ENCODE measurements around the gene MCF2L.

MCF2L gene

GRCh38 chr13:113102727-113103126, 133.7 kb downstream of the MCF2L start:
- Histone ChIP-seq H3K4me3 (ENCODE audit: low read length in 2 of 2) (no peak overlapping the region), H2BK15ac (ENCODE audit: low read length) (no peak overlapping the region), H2BK5ac (ENCODE audit: low read length) (no peak overlapping the region), H2AK5ac (ENCODE audit: low read depth, low read length) (no peak overlapping the region), H3K14ac (ENCODE audit: low read length) (no peak overlapping the region), H3K9me3 (replicated peaks in 1 of 2; ENCODE audit: control insufficient read depth in 2 of 2, insufficient read depth in 1 of 2, low read depth in 1 of 2, low read length in 2 of 2) (peaks cover 0 to 7% of the 10 kb centered on the region in 2 donors), H3K4me1 (ENCODE audit: control insufficient read depth in 2 of 2, insufficient read depth in 1 of 2, low read depth in 1 of 2, low read length in 2 of 2) (peaks cover 2 to 6% of the 10 kb centered on the region in 2 donors), H2AFZ (ENCODE audit: low read length) (no peak overlapping the region), H3K79me1 (ENCODE audit: low read depth, low read length) (no peaks in the 10 kb centered on the region), H4K91ac (ENCODE audit: low read depth, low read length, poor library complexity) (no peak overlapping the region), H2BK12ac (ENCODE audit: low read length) (no peak overlapping the region), H2BK120ac (ENCODE audit: low read depth, low read length) (no peak overlapping the region), H3K27ac (replicated peaks; ENCODE audit: low read length) (no peak overlapping the region), H3K9ac (ENCODE audit: low read depth, low read length, poor library complexity) (no peak overlapping the region), H3K4me2 (ENCODE audit: insufficient read depth, low read length, poor library complexity, severe bottlenecking) (no peak overlapping the region), H3K27me3 (ENCODE audit: control insufficient read depth in 3 of 3, insufficient read depth in 3 of 3, low read depth in 1 of 3, low read length in 3 of 3) (no peaks in the 10 kb centered on the region), H3K4ac (ENCODE audit: low read length) (no peak overlapping the region), H4K8ac (ENCODE audit: low read depth, low read length) (no peak overlapping the region), H3K36me3 (replicated peaks in 1 of 2; ENCODE audit: control insufficient read depth in 2 of 2, insufficient read depth in 2 of 2, low read length in 2 of 2) (peaks cover 0 to 1% of the 10 kb centered on the region in 2 donors), H3K18ac (ENCODE audit: low read length) (no peak overlapping the region), H3K23ac (ENCODE audit: low read depth, low read length, poor library complexity) (no peak overlapping the region)
- no peak for DNase-seq (ENCODE audit: low spot score)
- 100% methylated on average over 5 of the region's 12 CpGs; no CpG with 5 or more reads in 1 of the 2 donors for whole genome bisulfite sequencing, 2 donors (ENCODE audit: extremely low coverage in 2 of 2, insufficient read length in 2 of 2, insufficient replicate concordance in 1 of 2)

GRCh38 chr13:113103646-113104045, 134.6 kb downstream of the MCF2L start:
- no peak for DNase-seq (ENCODE audit: low spot score)

GRCh38 chr13:113105032-113105920, 136.3 kb downstream of the MCF2L start, which contains the start of gene F7:
F7 (plus strand) TSS chr13:113105791; CDS start chr13:113105842, 51 bp downstream.
- no peak within 1 kb of the TSS for H3K27ac ChIP-seq (replicated peaks; ENCODE audit: low read length)
- DNase-seq (ENCODE audit: low spot score), result no peak

More at GRCh38 chr13:113103646-113104045, 134.6 kb downstream of the MCF2L start:
- Histone ChIP-seq H4K8ac (ENCODE audit: low read depth, low read length) (no peak overlapping the region), H2BK15ac (ENCODE audit: low read length) (no peak overlapping the region), H3K79me1 (ENCODE audit: low read depth, low read length) (no peaks in the 10 kb centered on the region), H2AK5ac (ENCODE audit: low read depth, low read length) (peak overlapping the region; percentile 56), H3K27ac (replicated peaks; ENCODE audit: low read length) (no peak overlapping the region), H3K14ac (ENCODE audit: low read length) (no peak overlapping the region), H3K36me3 (replicated peaks in 1 of 2; ENCODE audit: control insufficient read depth in 2 of 2, insufficient read depth in 2 of 2, low read length in 2 of 2) (no peaks in the 10 kb centered on the region), H3K27me3 (ENCODE audit: control insufficient read depth in 3 of 3, insufficient read depth in 3 of 3, low read depth in 1 of 3, low read length in 3 of 3) (no peaks in the 10 kb centered on the region), H2BK120ac (ENCODE audit: low read depth, low read length) (no peak overlapping the region), H3K9me3 (replicated peaks in 1 of 2; ENCODE audit: control insufficient read depth in 2 of 2, insufficient read depth in 1 of 2, low read depth in 1 of 2, low read length in 2 of 2) (peaks cover 0 to 5% of the 10 kb centered on the region in 2 donors), H3K9ac (ENCODE audit: low read depth, low read length, poor library complexity) (no peak overlapping the region), H3K23ac (ENCODE audit: low read depth, low read length, poor library complexity) (no peak overlapping the region), H3K4me1 (ENCODE audit: control insufficient read depth in 2 of 2, insufficient read depth in 1 of 2, low read depth in 1 of 2, low read length in 2 of 2) (peaks cover 0 to 6% of the 10 kb centered on the region in 2 donors), H4K91ac (ENCODE audit: low read depth, low read length, poor library complexity) (no peak overlapping the region), H2AFZ (ENCODE audit: low read length) (no peak overlapping the region), H3K4me2 (ENCODE audit: insufficient read depth, low read length, poor library complexity, severe bottlenecking) (no peak overlapping the region), H3K18ac (ENCODE audit: low read length) (peak overlapping the region; percentile 54), H3K4ac (ENCODE audit: low read length) (peak overlapping the region; percentile 2), H2BK12ac (ENCODE audit: low read length) (no peak overlapping the region), H3K4me3 (ENCODE audit: low read length in 2 of 2) (no peak overlapping the region), H2BK5ac (ENCODE audit: low read length) (no peak overlapping the region)
- WGBS, 2 donors (ENCODE audit: extremely low coverage in 2 of 2, insufficient read length in 2 of 2, insufficient replicate concordance in 1 of 2), result no CpG with 5 or more reads among the region's 9 CpGs

GRCh38 chr13:113105921-113106452, 137.0 kb downstream of the MCF2L start:
- no peak overlapping the region for H4K91ac ChIP-seq (ENCODE audit: low read depth, low read length, poor library complexity)
- peaks cover 0 to 19% (median 9%) of the 10 kb centered on the region in 3 experiments for H3K27me3 ChIP-seq (ENCODE audit: control insufficient read depth in 3 of 3, insufficient read depth in 3 of 3, low read depth in 1 of 3, low read length in 3 of 3)
- WGBS, 2 donors (ENCODE audit: extremely low coverage in 2 of 2, insufficient read length in 2 of 2, insufficient replicate concordance in 1 of 2), result no CpG with 5 or more reads among the region's 16 CpGs
- H2AFZ ChIP-seq (ENCODE audit: low read length), result peak overlapping the region; percentile 10
- H3K27ac ChIP-seq (replicated peaks; ENCODE audit: low read length), result no peak overlapping the region
- H4K8ac ChIP-seq (ENCODE audit: low read depth, low read length), result no peak overlapping the region
- no peaks in the 10 kb centered on the region for H3K36me3 ChIP-seq (replicated peaks in 1 of 2; ENCODE audit: control insufficient read depth in 2 of 2, insufficient read depth in 2 of 2, low read length in 2 of 2)
- H3K18ac ChIP-seq (ENCODE audit: low read length), result peak overlapping the region; percentile 68
- H2BK120ac ChIP-seq (ENCODE audit: low read depth, low read length), result no peak overlapping the region
- no peak overlapping the region for H3K4ac ChIP-seq (ENCODE audit: low read length)
- DNase-seq (ENCODE audit: low spot score), result no peak
- no peak overlapping the region for H3K14ac ChIP-seq (ENCODE audit: low read length)
- H2BK15ac ChIP-seq (ENCODE audit: low read length), result peak overlapping the region; percentile 16
- no peak overlapping the region for H3K4me3 ChIP-seq (ENCODE audit: low read length in 2 of 2)
- no peak overlapping the region for H3K4me2 ChIP-seq (ENCODE audit: insufficient read depth, low read length, poor library complexity, severe bottlenecking)
- H2BK12ac ChIP-seq (ENCODE audit: low read length), result no peak overlapping the region
- no peak overlapping the region for H3K9ac ChIP-seq (ENCODE audit: low read depth, low read length, poor library complexity)
- H3K23ac ChIP-seq (ENCODE audit: low read depth, low read length, poor library complexity), result no peak overlapping the region
- peaks cover 0 to 6% of the 10 kb centered on the region in 2 donors for H3K4me1 ChIP-seq (ENCODE audit: control insufficient read depth in 2 of 2, insufficient read depth in 1 of 2, low read depth in 1 of 2, low read length in 2 of 2)
- no peak overlapping the region for H2AK5ac ChIP-seq (ENCODE audit: low read depth, low read length)
- no peaks in the 10 kb centered on the region for H3K79me1 ChIP-seq (ENCODE audit: low read depth, low read length)
- peaks cover 0 to 6% of the 10 kb centered on the region in 2 donors for H3K9me3 ChIP-seq (replicated peaks in 1 of 2; ENCODE audit: control insufficient read depth in 2 of 2, insufficient read depth in 1 of 2, low read depth in 1 of 2, low read length in 2 of 2)
- H2BK5ac ChIP-seq (ENCODE audit: low read length), result no peak overlapping the region

More at GRCh38 chr13:113105032-113105920, 136.3 kb downstream of the MCF2L start, which contains the start of gene F7:
- no CpG with 5 or more reads among the region's 17 CpGs for WGBS, 2 donors (ENCODE audit: extremely low coverage in 2 of 2, insufficient read length in 2 of 2, insufficient replicate concordance in 1 of 2)
- H2BK5ac ChIP-seq (ENCODE audit: low read length), result no peak within 1 kb of the TSS
- H3K18ac ChIP-seq (ENCODE audit: low read length), result peak within 1 kb of the TSS; percentile 68
- no peak within 1 kb of the TSS for H3K9ac ChIP-seq (ENCODE audit: low read depth, low read length, poor library complexity)
- H3K27me3 ChIP-seq (ENCODE audit: control insufficient read depth in 3 of 3, insufficient read depth in 3 of 3, low read depth in 1 of 3, low read length in 3 of 3), result peaks cover 0 to 12% (median 5%) of the 10 kb centered on the region in 3 experiments
- no peaks in the 10 kb centered on the region for H3K36me3 ChIP-seq (replicated peaks in 1 of 2; ENCODE audit: control insufficient read depth in 2 of 2, insufficient read depth in 2 of 2, low read length in 2 of 2)
- H2BK15ac ChIP-seq (ENCODE audit: low read length), result peak within 1 kb of the TSS; percentile 16
- H2BK120ac ChIP-seq (ENCODE audit: low read depth, low read length), result no peak within 1 kb of the TSS
- H3K4me3 ChIP-seq (ENCODE audit: low read length in 2 of 2), result no peak within 1 kb of the TSS
- H4K91ac ChIP-seq (ENCODE audit: low read depth, low read length, poor library complexity), result no peak within 1 kb of the TSS
- peak within 1 kb of the TSS; percentile 10 for H2AFZ ChIP-seq (ENCODE audit: low read length)
- no peak within 1 kb of the TSS for H3K14ac ChIP-seq (ENCODE audit: low read length)
- H3K4ac ChIP-seq (ENCODE audit: low read length), result no peak within 1 kb of the TSS
- no peak within 1 kb of the TSS for H2BK12ac ChIP-seq (ENCODE audit: low read length)
- peak within 1 kb of the TSS; percentile 84 for H2AK5ac ChIP-seq (ENCODE audit: low read depth, low read length)
- H3K9me3 ChIP-seq (replicated peaks in 1 of 2; ENCODE audit: control insufficient read depth in 2 of 2, insufficient read depth in 1 of 2, low read depth in 1 of 2, low read length in 2 of 2), result peaks cover 0 to 2% of the 10 kb centered on the region in 2 donors
- no peak within 1 kb of the TSS for H3K23ac ChIP-seq (ENCODE audit: low read depth, low read length, poor library complexity)
- no peak within 1 kb of the TSS for H3K4me2 ChIP-seq (ENCODE audit: insufficient read depth, low read length, poor library complexity, severe bottlenecking)
- H3K79me1 ChIP-seq (ENCODE audit: low read depth, low read length), result no peaks in the 10 kb centered on the region
- H3K4me1 ChIP-seq (ENCODE audit: control insufficient read depth in 2 of 2, insufficient read depth in 1 of 2, low read depth in 1 of 2, low read length in 2 of 2), result peaks cover 0 to 6% of the 10 kb centered on the region in 2 donors
- H4K8ac ChIP-seq (ENCODE audit: low read depth, low read length), result no peak within 1 kb of the TSS

Data from neuronal stem cell (in vitro differentiated cells).